ENCODE results near the gene WNT3. TPM values are rescaled to one million over a fixed set of nuclear protein-coding genes. Genes with fewer than 3 reads are reported as not detected.
"Not testable (repeated sequence)": the region's sequence is repeated elsewhere in the genome, so short reads cannot be mapped to it uniquely, and the experiment has no call there.

Gene WNT3
- total RNA-seq, 1 donor from 2014 or later, result 2.7 TPM

- DNase-seq (ENCODE audit: low spot score) (no peak), ATAC-seq (no peak)
Observed at GRCh38 chr17:46768540-46768870, 50.0 kb downstream of the WNT3 start.

GRCh38 chr17:46766493-46767491, 51.7 kb downstream of the WNT3 start:
- DNase-seq (ENCODE audit: low spot score) (peak; percentile 37), ATAC-seq (no peak)

DNA sequence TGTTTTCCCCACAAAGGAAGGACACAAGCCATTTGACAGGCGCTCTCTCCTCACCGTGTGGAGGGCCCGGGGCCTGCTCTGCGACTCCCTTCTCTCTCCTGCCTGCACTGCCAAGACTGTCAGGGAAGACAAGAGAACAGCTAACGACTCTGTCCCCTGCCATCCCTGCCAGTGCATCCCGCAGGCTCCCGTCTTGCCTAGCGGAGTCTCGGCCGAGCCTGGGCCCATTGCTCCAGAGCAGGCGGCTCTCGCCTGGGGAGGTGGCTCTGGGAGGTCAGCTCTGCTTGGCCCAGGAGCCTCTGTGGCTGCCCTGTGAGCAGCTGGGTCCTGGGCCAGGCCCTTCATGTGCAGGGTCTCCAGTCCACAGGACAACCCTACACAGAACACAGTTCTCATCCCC, 53.0 kb downstream of the WNT3 start:
- no peak for DNase-seq (ENCODE audit: low spot score)
- peak; percentile 18 for ATAC-seq

GRCh38 chr17:46764709-46765401, 53.6 kb downstream of the WNT3 start:
- ATAC-seq, result peak; percentile 83
- DNase-seq (ENCODE audit: low spot score), result peak; percentile 64

DNA sequence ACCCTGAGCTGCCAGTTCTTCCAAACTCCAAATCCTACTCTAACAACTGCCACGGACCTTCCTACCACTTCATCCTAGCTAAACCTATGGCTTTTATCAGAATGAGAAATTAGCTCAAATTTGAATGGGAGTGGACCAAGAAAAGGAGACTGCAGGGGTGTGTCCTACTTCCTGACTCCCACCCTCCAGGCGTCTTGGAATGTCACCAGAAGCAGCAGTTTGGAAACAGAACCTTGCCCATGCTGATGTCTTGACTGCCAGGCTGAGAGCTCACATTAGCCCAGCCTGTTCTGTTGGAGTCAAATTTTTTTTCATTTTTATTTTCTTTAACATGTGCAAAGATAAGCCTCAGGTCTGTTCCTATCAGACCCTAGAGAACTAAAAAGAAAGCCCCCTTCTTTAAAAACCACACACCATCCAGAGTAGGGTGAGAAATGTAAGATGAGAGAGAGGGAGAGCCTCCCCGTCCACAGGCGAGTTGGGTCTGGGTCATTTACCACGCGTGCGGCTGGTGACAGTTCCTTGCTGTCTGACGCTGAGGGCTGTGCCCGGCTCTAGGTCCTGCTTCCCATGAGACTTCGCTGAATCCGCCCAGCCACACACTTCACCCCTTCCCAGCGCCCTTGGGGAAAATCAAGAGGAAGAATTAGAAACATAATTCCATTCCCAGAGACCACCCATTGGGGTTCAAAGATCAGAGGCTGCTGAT, 54.3 kb downstream of the WNT3 start:
- DNase-seq (ENCODE audit: low spot score) (no peak), ATAC-seq (no peak)

- ATAC-seq (no peak), DNase-seq (ENCODE audit: low spot score) (no peak)
Observed at GRCh38 chr17:46763416-46763815, 55.1 kb downstream of the WNT3 start.

DNA sequence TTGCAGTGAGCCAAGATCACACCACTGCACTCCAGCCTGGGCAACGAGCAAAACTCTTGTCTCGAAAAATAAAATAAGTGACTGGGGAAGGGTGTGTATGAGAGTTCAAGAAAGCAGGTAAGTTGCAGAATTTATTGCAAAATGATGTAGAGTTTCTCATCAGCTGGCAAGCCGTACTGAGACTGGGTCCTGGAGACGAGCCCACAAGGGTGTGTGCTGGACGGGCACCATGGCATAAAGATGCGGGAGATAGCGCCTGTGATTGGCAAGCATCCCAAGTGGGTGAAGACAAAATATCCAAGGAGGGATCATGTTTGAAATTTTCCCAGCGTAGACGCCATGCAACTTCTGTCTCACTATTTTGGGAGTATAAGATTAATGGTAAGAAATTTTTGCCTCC, 59.4 kb downstream of the WNT3 start:
- DNase-seq (ENCODE audit: low spot score) (no peak), ATAC-seq (no peak)

DNA sequence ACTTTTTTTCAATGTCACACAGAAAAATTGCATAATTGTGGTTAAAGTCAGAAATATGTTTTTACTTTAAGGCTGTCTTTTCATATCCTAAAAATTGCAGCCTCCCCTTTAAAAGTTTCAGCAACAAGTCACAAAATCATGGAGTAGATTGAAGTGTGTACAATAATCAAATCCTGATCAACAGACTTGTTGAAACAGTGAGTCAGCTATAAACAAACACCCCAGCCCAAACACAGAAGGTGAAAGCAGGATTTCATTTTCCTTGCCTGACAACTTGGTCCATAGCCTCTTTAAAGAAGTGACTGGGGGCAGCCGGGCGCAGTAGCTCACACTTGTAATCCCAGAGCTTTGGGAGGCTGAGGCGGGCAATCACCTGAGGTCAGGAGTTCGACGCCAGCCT, 59.9 kb downstream of the WNT3 start:
- DNase-seq (ENCODE audit: low spot score) (no peak), ATAC-seq (peak; percentile 68)

- not testable (repeated sequence) for DNase-seq (ENCODE audit: low spot score); ATAC-seq
Observed at GRCh38 chr17:46757588-46757987, 60.9 kb downstream of the WNT3 start.

- ATAC-seq (no peak), DNase-seq (ENCODE audit: low spot score) (no peak)
Observed at GRCh38 chr17:46756861-46757260, 61.6 kb downstream of the WNT3 start.

GRCh38 chr17:46756081-46756735, 62.3 kb downstream of the WNT3 start:
- DNase-seq (ENCODE audit: low spot score), result no peak
- ATAC-seq, result no peak

DNA sequence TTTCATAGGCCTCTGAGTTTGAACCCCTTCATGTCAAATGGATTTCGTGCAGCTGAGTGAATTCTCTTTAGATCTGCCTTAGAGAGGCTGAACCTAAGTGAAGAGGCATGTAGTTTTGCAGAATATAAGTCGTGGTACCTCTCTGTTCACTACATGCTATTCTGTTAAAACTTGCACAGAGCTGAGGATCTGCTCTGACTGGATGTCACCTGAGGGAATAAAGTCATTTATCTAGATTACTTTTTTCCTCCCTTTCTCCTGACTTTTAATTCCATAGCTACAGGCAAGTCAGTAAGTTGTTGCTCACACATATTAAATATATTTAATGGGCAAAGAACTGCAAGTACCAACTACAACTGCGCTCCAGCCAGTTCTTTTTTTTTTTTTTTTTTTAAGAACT, 64.7 kb downstream of the WNT3 start:
- ATAC-seq, result no peak
- no peak for DNase-seq (ENCODE audit: low spot score)

DNA sequence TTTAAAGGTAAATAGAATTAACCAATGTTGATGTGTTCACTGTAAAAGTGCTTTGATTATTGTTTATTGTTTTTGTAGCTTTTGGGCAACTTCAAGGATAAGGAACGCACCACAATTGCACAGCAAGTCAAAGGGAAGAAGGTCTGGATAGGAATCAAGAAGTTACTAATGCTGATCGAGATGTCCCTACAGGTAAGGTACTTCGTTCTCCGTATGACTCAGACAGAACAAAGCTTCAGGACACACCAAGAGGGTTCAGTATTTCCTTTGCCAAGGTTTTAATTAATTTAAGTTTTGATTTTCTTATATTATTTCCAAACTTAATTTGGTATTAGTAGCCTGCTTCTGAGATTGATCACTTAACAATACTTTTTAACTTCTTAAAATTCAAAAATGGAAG, 67.1 kb downstream of the WNT3 start:
- ATAC-seq, result no peak

GRCh38 chr17:46745376-46745775, 73.1 kb downstream of the WNT3 start:
- ATAC-seq, result no peak
- DNase-seq (ENCODE audit: low spot score), result no peak

More for the DNA sequence above, 67.1 kb downstream of the WNT3 start:
- no peak for DNase-seq (ENCODE audit: low spot score)

DNA sequence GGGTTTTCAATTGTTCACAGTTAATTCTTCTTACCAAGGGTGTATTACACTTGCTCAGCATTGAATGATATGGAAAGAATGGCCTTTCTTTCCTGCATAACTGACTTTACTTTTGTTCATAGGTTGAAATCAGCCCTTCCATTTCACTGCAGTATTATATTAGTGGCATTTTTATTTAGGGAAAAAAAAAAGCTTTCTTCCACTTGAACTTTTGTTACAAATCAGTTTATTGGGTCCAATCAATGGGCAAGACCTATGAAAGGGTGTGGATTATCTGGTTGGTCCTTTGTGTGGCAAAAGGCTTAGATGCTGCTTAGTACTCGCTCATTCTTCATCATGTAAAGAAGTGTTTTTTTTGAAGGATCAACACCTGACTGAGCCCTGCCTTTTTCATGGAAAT, 74.1 kb downstream of the WNT3 start:
- DNase-seq (ENCODE audit: low spot score) (no peak), ATAC-seq (no peak)

- ATAC-seq (no peak), DNase-seq (ENCODE audit: low spot score) (no peak)
Observed at GRCh38 chr17:46742565-46743270, 75.8 kb downstream of the WNT3 start.

DNA sequence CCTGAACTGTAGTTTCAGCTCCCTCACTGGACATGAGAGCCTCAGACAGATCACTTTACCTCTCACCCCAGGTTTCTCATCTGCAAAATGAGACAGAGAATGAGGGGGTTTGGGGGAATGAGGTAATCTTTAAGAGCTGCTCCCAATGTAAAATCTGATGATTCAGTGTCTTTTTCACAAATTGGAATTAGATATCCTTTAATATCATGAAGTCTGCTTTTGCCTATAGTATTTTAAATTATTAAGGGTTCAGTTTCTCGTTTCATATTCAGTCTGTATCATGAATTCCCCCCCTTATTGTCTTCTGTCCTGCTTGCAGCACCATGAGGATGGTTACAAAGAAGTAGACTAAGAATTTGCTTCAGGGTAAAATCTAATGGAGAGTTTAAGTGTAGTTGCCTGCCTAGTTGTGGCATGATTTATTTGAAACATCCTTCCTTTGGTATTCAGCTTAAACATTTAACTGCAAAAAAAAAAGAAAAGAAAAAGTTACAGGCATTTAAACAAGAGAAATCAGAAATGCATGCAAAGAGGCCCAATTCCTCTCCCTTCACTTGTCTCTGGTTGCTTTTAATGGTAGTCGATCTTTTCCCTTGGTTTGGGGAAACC, 77.3 kb downstream of the WNT3 start:
- ATAC-seq, result no peak
- no peak for DNase-seq (ENCODE audit: low spot score)

- ATAC-seq, result no peak
Observed at GRCh38 chr17:46739982-46740381, 78.5 kb downstream of the WNT3 start.

DNA sequence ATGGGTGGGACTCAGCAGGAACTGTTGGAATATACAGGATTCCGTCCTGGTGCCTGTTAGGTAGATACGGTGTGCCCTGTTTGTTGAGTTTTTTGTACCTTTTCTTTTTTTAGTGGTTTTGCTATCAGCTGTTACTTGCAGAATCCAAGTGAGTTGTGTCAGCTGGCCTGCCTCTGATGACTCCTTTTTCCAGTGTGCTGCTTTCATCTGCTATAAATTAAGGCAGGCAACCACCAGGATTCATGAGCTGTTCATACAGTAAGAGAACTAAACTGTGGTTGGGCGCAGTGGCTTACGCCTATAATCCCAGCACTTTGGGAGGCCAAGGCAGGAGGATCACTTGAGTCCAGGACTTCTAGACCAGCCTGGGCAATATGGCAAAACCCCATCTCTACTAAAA, 79.9 kb downstream of the WNT3 start:
- no peak for ATAC-seq

More at GRCh38 chr17:46739982-46740381, 78.5 kb downstream of the WNT3 start:
- DNase-seq (ENCODE audit: low spot score), result no peak

DNA sequence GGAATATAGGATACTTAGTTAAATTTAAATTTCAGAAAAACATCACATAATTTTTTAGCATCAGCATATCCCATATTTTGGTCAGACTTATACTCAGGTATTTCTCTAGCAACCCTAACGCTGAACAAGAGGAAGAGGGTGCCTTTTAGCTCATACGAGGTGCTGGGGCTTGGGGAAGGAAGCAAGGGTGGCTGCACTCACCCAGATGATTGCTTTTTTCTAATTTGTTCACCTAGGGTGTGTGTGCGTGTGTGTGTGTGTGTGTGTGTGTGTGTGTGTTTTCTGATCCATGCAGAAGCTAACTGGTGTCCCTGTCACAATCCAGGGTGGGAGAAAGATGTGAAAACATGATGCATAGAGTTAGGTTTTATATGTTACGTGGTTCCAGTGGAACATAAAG, 81.2 kb downstream of the WNT3 start:
- ATAC-seq, result no peak
- no peak for DNase-seq (ENCODE audit: low spot score)

More for the DNA sequence above, 79.9 kb downstream of the WNT3 start:
- DNase-seq (ENCODE audit: low spot score), result no peak
